Neural progenitor cell (in vitro differentiated cells): Measurements from ENCODE around the gene SMG6. TPM values are rescaled to one million over a fixed set of nuclear protein-coding genes. Genes with fewer than 3 reads are reported as not detected.

Source experiments
- DNase-seq: peaks from one replicate; pipeline ENCODE4 v3.0.0-alpha.2; 2016; ENCODE audit warnings: low spot score
- H2AFZ ChIP-seq: fragments of 200-600 bp; sonication (generic); replicated peaks from 2 replicates; pipeline ENCODE4 v1.6.1; 2016; ENCODE audit warnings: antibody characterized with exemption
- H3F3A ChIP-seq: fragments of 200-600 bp; sonication (generic); 2 replicates; pipeline ENCODE4 v1.6.1; 2016; ENCODE audit warnings: antibody characterized with exemption, low read depth
- H3K27ac ChIP-seq: fragments of 200-600 bp; sonication (generic); 2 replicates; pipeline ENCODE4 v1.5.1; 2016; ENCODE audit warnings: mild to moderate bottlenecking
- H3K27me3 ChIP-seq: fragments of 200-600 bp; sonication (generic); 2 replicates; pipeline ENCODE4 v1.6.1; 2016; ENCODE audit warnings: mild to moderate bottlenecking, moderate library complexity
- H3K36me3 ChIP-seq: fragments of 200-600 bp; sonication (generic); 2 replicates; pipeline ENCODE4 v1.5.1; 2016
- H3K4me1 ChIP-seq: fragments of 200-600 bp; sonication (generic); 2 replicates; pipeline ENCODE4 v1.6.1; 2016; ENCODE audit warnings: mixed run types
- H3K4me2 ChIP-seq: fragments of 200-600 bp; sonication (generic); 2 replicates; pipeline ENCODE4 v1.6.1; 2016
- H3K4me3 ChIP-seq: fragments of 200-600 bp; sonication (generic); 2 replicates; pipeline ENCODE4 v1.5.1; 2016
- H3K79me2 ChIP-seq: fragments of 200-600 bp; sonication (generic); 2 replicates; pipeline ENCODE4 v1.6.1; 2016; ENCODE audit warnings: low read depth
- H3K9ac ChIP-seq: fragments of 200-600 bp; sonication (generic); 2 replicates; pipeline ENCODE4 v1.6.1; 2016
- H3K9me3 ChIP-seq: fragments of 200-600 bp; sonication (generic); 2 replicates; pipeline ENCODE4 v1.5.1; 2016; ENCODE audit warnings: low read depth
- H4K20me1 ChIP-seq: fragments of 200-600 bp; sonication (generic); 2 replicates; pipeline ENCODE4 v1.6.1; 2016; ENCODE audit warnings: low read depth
- H3K27ac Mint-ChIP-seq: 3 replicates; pipeline ENCODE4 v1.8.0; 2021; ENCODE audit warnings: mixed read lengths
- H3K27me3 Mint-ChIP-seq: 2 replicates; pipeline ENCODE4 v1.8.0; 2022; ENCODE audit warnings: low read depth, mild to moderate bottlenecking, inconsistent platforms, moderate library complexity, mixed read lengths; ENCODE audit not compliant: insufficient read depth
- H3K36me3 Mint-ChIP-seq: 3 replicates; pipeline ENCODE4 v1.8.0; 2021; ENCODE audit warnings: mixed read lengths
- H3K4me1 Mint-ChIP-seq: 3 replicates; pipeline ENCODE4 v1.8.0; 2021; ENCODE audit warnings: mixed read lengths
- H3K4me3 Mint-ChIP-seq: 3 replicates; pipeline ENCODE4 v1.8.0; 2021; ENCODE audit warnings: mild to moderate bottlenecking, moderate library complexity, mixed read lengths
- H3K9me3 Mint-ChIP-seq: 3 replicates; pipeline ENCODE4 v1.8.0; 2020; ENCODE audit warnings: mixed read lengths
- CTCF ChIP-seq: fragments of 200-600 bp; sonication (generic); IDR thresholded peaks from 2 replicates; pipeline ENCODE4 v1.5.1; 2017; ENCODE audit warnings: antibody characterized with exemption, mild to moderate bottlenecking
- EZH2 ChIP-seq: fragments of 200-600 bp; sonication (generic); IDR thresholded peaks from 2 replicates; pipeline ENCODE4 v1.6.1; 2017; ENCODE audit warnings: antibody characterized with exemption, mild to moderate bottlenecking, moderate library complexity
- EZH2phosphoT487 ChIP-seq: fragments of 200-600 bp; sonication (generic); IDR thresholded peaks from 2 replicates; pipeline ENCODE4 v1.6.1; 2017; ENCODE audit warnings: antibody characterized with exemption
- total RNA-seq: library from RNA; depleted of rRNA; stranded (reverse); fragments of >200 nt; gene quantifications from 2 replicates; pipeline ENCODE4 v1.2.3, GENCODE V29; 2015; ENCODE audit warnings: low replicate concordance

The SMG6 gene
- total RNA-seq, 1 donor from 2014 or later: 19.0 TPM

DNA sequence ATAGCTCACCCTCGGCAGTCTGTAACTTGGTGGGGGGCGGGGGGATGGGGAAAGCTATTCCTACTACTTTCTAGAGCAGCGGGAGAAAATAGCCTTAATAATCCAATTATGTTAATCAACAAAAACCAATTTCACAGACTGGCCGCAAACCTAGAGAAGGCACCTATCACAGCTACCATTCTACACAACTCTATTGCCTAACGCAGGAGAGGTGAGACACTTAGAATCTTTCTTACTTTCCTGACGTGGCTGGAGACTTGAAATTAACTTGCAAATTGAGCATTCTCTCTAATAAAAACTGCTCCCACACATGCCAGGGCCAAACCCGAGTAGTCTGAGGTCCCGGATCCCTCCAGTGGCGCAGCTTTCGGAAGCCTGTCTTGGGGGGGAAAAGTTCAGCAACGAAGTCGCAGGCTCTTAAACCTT, 794 bp downstream of the SMG6 start:
- Mint-ChIP-seq H3K36me3 (peaks cover 30% of the 10 kb centered on the region), H3K27ac (peak overlapping the region; percentile 69)

GRCh38 chr17:2299756-2300155, 3.8 kb downstream of the SMG6 start:
- Histone ChIP-seq H3K79me2 (peaks cover 71% of the 10 kb centered on the region), H2AFZ (no peak overlapping the region), H3K9me3 (no peaks in the 10 kb centered on the region), H3K36me3 (peaks cover 3% of the 10 kb centered on the region), H3K27me3 (no peaks in the 10 kb centered on the region), H3K4me3 (no peak overlapping the region), H4K20me1 (peaks cover 73% of the 10 kb centered on the region), H3K9ac (no peak overlapping the region), H3K27ac (no peak overlapping the region), H3K4me2 (no peak overlapping the region), H3K4me1 (peaks cover 16% of the 10 kb centered on the region), H3F3A (peaks cover 24% of the 10 kb centered on the region)
- DNase-seq: no peak
- H3K4me1 Mint-ChIP-seq: peaks cover 30% of the 10 kb centered on the region
- no peak overlapping the region for H3K4me3 Mint-ChIP-seq
- peak overlapping the region; percentile 64 for H3K27ac Mint-ChIP-seq
- TF ChIP-seq EZH2: no peak
- H3K27me3 Mint-ChIP-seq: peaks cover 2% of the 10 kb centered on the region
- H3K36me3 Mint-ChIP-seq: peaks cover 40% of the 10 kb centered on the region
- no peaks in the 10 kb centered on the region for H3K9me3 Mint-ChIP-seq

More for the DNA sequence above, 794 bp downstream of the SMG6 start:
- no peaks in the 10 kb centered on the region for H3K27me3 ChIP-seq
- peaks cover 28% of the 10 kb centered on the region for H3F3A ChIP-seq
- H2AFZ ChIP-seq: peak overlapping the region; percentile 81
- H3K79me2 ChIP-seq: peaks cover 64% of the 10 kb centered on the region
- no peaks in the 10 kb centered on the region for H3K36me3 ChIP-seq
- H3K9me3 ChIP-seq: no peaks in the 10 kb centered on the region
- Mint-ChIP-seq H3K27me3 (no peaks in the 10 kb centered on the region), H3K9me3 (no peaks in the 10 kb centered on the region), H3K4me1 (peaks cover 32% of the 10 kb centered on the region), H3K4me3 (peak overlapping the region; percentile 95)
- H3K4me3 ChIP-seq: peak overlapping the region; percentile 76
- H3K27ac ChIP-seq: peak overlapping the region; percentile 94
- peaks cover 49% of the 10 kb centered on the region for H4K20me1 ChIP-seq
- H3K4me1 ChIP-seq: peaks cover 16% of the 10 kb centered on the region
- peak overlapping the region; percentile 95 for H3K4me2 ChIP-seq
- no peak for TF ChIP-seq CTCF
- no peak for TF ChIP-seq EZH2
- TF ChIP-seq EZH2phosphoT487: no peak
- peak; percentile 40 for DNase-seq
- peak overlapping the region; percentile 76 for H3K9ac ChIP-seq

- no peak overlapping the region for H3K27ac ChIP-seq
- Mint-ChIP-seq H3K9me3 (no peaks in the 10 kb centered on the region), H3K4me3 (no peak overlapping the region), H3K36me3 (peaks cover 45% of the 10 kb centered on the region), H3K4me1 (peaks cover 29% of the 10 kb centered on the region), H3K27ac (no peak overlapping the region), H3K27me3 (peaks cover 2% of the 10 kb centered on the region)
- no peak for TF ChIP-seq EZH2
- TF ChIP-seq EZH2phosphoT487: no peak
- no peak for TF ChIP-seq CTCF
- no peak overlapping the region for H2AFZ ChIP-seq
- peaks cover 16% of the 10 kb centered on the region for H3K4me1 ChIP-seq
- peaks cover 78% of the 10 kb centered on the region for H4K20me1 ChIP-seq
- no peak overlapping the region for H3K4me2 ChIP-seq
- H3K79me2 ChIP-seq: peaks cover 71% of the 10 kb centered on the region
- H3K4me3 ChIP-seq: no peak overlapping the region
- no peak for DNase-seq
- no peaks in the 10 kb centered on the region for H3K27me3 ChIP-seq
- peaks cover 3% of the 10 kb centered on the region for H3K36me3 ChIP-seq
- no peaks in the 10 kb centered on the region for H3K9me3 ChIP-seq
- H3F3A ChIP-seq: peaks cover 20% of the 10 kb centered on the region
- no peak overlapping the region for H3K9ac ChIP-seq
These were observed 4.4 kb downstream of the SMG6 start for GRCh38 chr17:2299136-2299535.

GRCh38 chr17:2297023-2297422, 6.6 kb downstream of the SMG6 start:
- H3K79me2 ChIP-seq: peaks cover 64% of the 10 kb centered on the region
- Mint-ChIP-seq H3K9me3 (no peaks in the 10 kb centered on the region), H3K4me3 (no peak overlapping the region), H3K36me3 (peaks cover 53% of the 10 kb centered on the region), H3K27me3 (peaks cover 2% of the 10 kb centered on the region), H3K4me1 (peaks cover 24% of the 10 kb centered on the region), H3K27ac (no peak overlapping the region)
- H4K20me1 ChIP-seq: peaks cover 74% of the 10 kb centered on the region
- H3K36me3 ChIP-seq: peaks cover 5% of the 10 kb centered on the region
- H3K27me3 ChIP-seq: no peaks in the 10 kb centered on the region
- no peak overlapping the region for H3K4me2 ChIP-seq
- H2AFZ ChIP-seq: no peak overlapping the region
- H3K4me3 ChIP-seq: no peak overlapping the region
- H3K27ac ChIP-seq: no peak overlapping the region
- no peak for TF ChIP-seq EZH2phosphoT487
- no peak for TF ChIP-seq EZH2
- TF ChIP-seq CTCF: no peak
- DNase-seq: no peak
- no peak overlapping the region for H3K9ac ChIP-seq
- H3F3A ChIP-seq: peaks cover under 1% of the 10 kb centered on the region
- H3K9me3 ChIP-seq: no peaks in the 10 kb centered on the region
- H3K4me1 ChIP-seq: peaks cover 9% of the 10 kb centered on the region
